SK-N-MC (cell line): Measurements from ENCODE around the gene SEL1L2.

Experiments
- DNase-seq: peaks from one replicate; pipeline ENCODE4 v3.0.0-alpha.2; 2011; ENCODE audit warnings: low read depth, low spot score
- H3K27ac ChIP-seq: fragments of 200-600 bp; sonication (generic); 2 replicates; pipeline ENCODE4 v1.5.1; 2016; ENCODE audit warnings: mixed run types
- H3K36me3 ChIP-seq: fragments of 200-600 bp; sonication (generic); 2 replicates; pipeline ENCODE4 v1.6.1; 2017; ENCODE audit warnings: antibody characterized with exemption, low read length, mixed read lengths; ENCODE audit not compliant: insufficient read depth
- H3K4me3 ChIP-seq: fragments of 200-600 bp; sonication (generic); 2 replicates; pipeline ENCODE4 v1.5.1; 2016
- H3K9ac ChIP-seq: fragments of 200-600 bp; sonication (generic); 2 replicates; pipeline ENCODE4 v1.8.0; 2017; ENCODE audit warnings: mixed run types, mixed read lengths; ENCODE audit not compliant: insufficient read length
- H3K9me3 ChIP-seq: fragments of 200-600 bp; sonication (generic); 2 replicates; pipeline ENCODE4 v1.6.1; 2017; ENCODE audit warnings: low read depth, mild to moderate bottlenecking, antibody characterized with exemption, low read length, moderate library complexity, mixed read lengths
- EZH2 ChIP-seq: fragments of 200-600 bp; sonication (generic); IDR thresholded peaks from one replicate; pipeline ENCODE4 v1.6.1; 2017; ENCODE audit warnings: antibody characterized with exemption
- FOXP2 ChIP-seq: optimal IDR thresholded peaks from 2 replicates; pipeline ENCODE3; 2011; ENCODE audit warnings: mild to moderate bottlenecking, moderate library complexity; ENCODE audit not compliant: insufficient read depth; ENCODE audit errors: extremely low read length, control extremely low read depth
- POLR2AphosphoS5 ChIP-seq: IDR thresholded peaks from 2 replicates; pipeline ENCODE4 v1.6.1; 2012; ENCODE audit warnings: mild to moderate bottlenecking, low read depth, low read length, borderline replicate concordance

The SEL1L2 gene

DNA sequence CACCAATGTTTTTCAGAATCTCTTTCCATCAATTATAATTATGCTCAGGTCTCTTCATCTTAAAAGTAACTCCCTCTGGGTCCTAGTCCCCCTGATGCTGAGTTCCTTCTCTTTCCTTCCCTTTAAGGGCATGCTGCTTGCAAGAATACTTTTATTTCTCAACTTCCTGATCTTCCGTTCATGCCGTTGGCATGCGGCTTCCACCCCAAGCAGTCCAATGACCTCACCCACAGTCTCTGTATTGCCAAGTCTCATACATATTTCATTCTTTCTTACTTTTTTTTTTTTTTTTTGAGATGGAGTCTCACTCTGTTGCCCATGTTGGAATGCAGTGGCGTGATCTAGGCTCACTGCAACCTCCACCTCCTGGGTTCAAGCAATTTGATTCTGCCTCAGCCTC lies 122.1 kb downstream of the SEL1L2 start:
- TF ChIP-seq FOXP2 (no peak), POLR2AphosphoS5 (no peak), EZH2 (no peak)
- no peaks in the 10 kb centered on the region for H3K9me3 ChIP-seq
- no peak for DNase-seq
- H3K4me3 ChIP-seq, result no peak overlapping the region
- no peak overlapping the region for H3K27ac ChIP-seq
- H3K36me3 ChIP-seq, result no peaks in the 10 kb centered on the region
- no peak overlapping the region for H3K9ac ChIP-seq

DNA sequence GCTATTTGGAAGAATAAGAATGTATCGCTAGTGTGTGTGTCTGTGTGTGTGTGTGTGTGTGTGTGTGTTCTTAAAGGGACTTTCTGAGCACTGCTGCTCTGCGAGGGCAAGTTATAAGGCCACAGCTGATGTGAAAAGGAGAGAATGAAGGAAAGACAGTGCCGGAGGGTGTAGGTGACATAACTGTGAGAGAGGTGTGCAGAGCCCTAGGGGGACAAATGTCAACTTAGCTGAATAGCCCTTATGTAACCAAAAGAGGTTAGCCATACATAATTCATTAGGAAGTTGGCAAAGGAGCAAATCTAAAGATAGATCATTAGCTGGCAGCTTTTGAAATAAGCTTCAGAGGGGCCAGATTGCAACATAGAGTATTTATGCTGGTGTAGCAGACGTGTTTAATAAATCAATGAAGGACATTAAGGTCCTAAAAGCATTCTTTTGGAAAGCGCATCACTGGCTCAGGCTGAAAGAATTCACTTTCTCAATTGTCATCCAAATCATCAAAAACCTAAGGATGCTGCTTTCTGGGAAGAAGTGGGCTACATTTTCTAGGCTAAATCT lies 124.5 kb downstream of the SEL1L2 start:
- Histone ChIP-seq H3K36me3 (no peaks in the 10 kb centered on the region), H3K9ac (no peak overlapping the region), H3K4me3 (0 out of 2 replicates have a peak overlapping the region, but pooled peaks have one; percentile 17), H3K27ac (no peak overlapping the region; the same call in 1 of the 2 replicates), H3K9me3 (no peaks in the 10 kb centered on the region)
- TF ChIP-seq POLR2AphosphoS5, result no peak
- TF ChIP-seq FOXP2, result no peak
- TF ChIP-seq EZH2, result no peak
- DNase-seq, result no peak

GRCh38 chr20:13865156-13865555 lies 125.3 kb downstream of the SEL1L2 start:
- TF ChIP-seq EZH2 (no peak), FOXP2 (no peak), POLR2AphosphoS5 (no peak)
- H3K9ac ChIP-seq, result no peak overlapping the region
- H3K9me3 ChIP-seq, result no peaks in the 10 kb centered on the region
- no peak overlapping the region for H3K4me3 ChIP-seq
- no peaks in the 10 kb centered on the region for H3K36me3 ChIP-seq
- DNase-seq, result no peak
- no peak overlapping the region for H3K27ac ChIP-seq

DNA sequence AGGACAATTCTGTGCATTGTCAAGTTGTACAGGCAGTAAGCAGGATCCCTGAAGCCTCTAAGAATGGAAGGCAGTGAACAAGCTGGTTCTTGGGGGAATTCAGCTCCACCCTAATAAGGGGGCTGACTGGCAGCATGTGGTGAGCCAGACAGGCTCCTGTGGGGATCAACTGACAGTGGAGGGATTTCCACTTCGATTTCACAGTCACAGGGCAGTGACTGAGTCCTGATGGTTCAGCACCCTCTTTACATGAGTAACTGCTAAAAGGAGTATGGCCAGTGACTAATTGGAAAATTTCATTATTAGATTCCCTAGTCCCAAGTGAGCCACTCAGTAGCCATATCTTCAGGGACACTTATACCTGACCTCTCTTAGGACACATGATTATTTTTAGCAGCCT lies 127.2 kb downstream of the SEL1L2 start:
- Histone ChIP-seq H3K27ac (no peak overlapping the region), H3K4me3 (no peak overlapping the region), H3K36me3 (no peaks in the 10 kb centered on the region), H3K9ac (no peak overlapping the region), H3K9me3 (no peaks in the 10 kb centered on the region)
- TF ChIP-seq POLR2AphosphoS5 (no peak), FOXP2 (no peak), EZH2 (no peak)
- no peak for DNase-seq

GRCh38 chr20:13862245-13862644 lies 128.2 kb downstream of the SEL1L2 start:
- no peaks in the 10 kb centered on the region for H3K9me3 ChIP-seq
- no peak for TF ChIP-seq EZH2
- no peak for TF ChIP-seq FOXP2
- no peak for TF ChIP-seq POLR2AphosphoS5
- no peak overlapping the region for H3K4me3 ChIP-seq
- no peaks in the 10 kb centered on the region for H3K36me3 ChIP-seq
- no peak overlapping the region for H3K9ac ChIP-seq
- no peak overlapping the region for H3K27ac ChIP-seq
- DNase-seq, result no peak

DNA sequence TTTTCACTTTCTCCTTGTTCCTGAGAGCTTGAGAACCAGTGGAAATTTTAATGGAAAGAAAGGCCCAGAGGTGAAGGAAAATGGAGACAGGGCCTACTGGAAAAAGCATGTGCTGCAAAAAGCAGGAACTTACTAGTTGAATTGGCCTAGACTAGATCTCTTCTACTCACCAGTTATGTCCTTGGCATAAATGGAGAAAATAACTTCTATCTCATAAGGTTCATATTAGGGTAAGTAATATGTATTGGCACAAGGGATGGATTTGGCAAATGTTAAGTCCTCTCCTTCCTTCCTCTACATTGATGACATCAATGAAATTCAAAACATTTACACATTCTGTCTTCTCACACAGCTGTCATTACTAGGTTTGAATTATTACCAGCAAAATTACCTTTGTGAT lies 131.5 kb downstream of the SEL1L2 start:
- Histone ChIP-seq H3K36me3 (no peaks in the 10 kb centered on the region), H3K4me3 (no peak overlapping the region), H3K9ac (no peak overlapping the region), H3K9me3 (no peaks in the 10 kb centered on the region), H3K27ac (no peak overlapping the region)
- TF ChIP-seq FOXP2, result no peak
- DNase-seq, result no peak

- Histone ChIP-seq H3K27ac (no peak overlapping the region), H3K9me3 (no peaks in the 10 kb centered on the region), H3K4me3 (no peak overlapping the region), H3K9ac (no peak overlapping the region), H3K36me3 (no peaks in the 10 kb centered on the region)
- TF ChIP-seq POLR2AphosphoS5 (no peak), FOXP2 (no peak), EZH2 (no peak)
- no peak for DNase-seq
These were observed 132.0 kb downstream of the SEL1L2 start for GRCh38 chr20:13858439-13858838.

DNA sequence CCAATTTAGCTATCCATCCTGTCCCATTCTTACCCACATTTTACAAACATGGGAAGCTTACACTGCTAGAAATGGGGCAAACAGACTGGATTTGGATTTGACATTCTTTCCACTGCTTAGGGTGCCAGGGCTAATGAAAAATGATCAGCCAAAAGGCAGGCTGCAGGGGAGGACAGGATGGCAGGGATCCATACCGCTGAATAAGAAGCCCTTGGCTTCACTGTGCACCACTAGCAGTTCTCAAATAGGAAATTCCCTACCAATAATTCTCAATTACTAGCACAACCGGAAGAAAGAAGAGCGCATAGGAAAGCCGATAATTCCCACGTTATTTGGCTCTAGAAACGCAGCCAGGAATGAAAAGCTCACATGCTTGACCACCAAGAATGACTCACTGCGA lies 132.5 kb downstream of the SEL1L2 start:
- no peaks in the 10 kb centered on the region for H3K36me3 ChIP-seq
- DNase-seq, result no peak
- TF ChIP-seq FOXP2 (no peak), POLR2AphosphoS5 (no peak), EZH2 (no peak)

DNA sequence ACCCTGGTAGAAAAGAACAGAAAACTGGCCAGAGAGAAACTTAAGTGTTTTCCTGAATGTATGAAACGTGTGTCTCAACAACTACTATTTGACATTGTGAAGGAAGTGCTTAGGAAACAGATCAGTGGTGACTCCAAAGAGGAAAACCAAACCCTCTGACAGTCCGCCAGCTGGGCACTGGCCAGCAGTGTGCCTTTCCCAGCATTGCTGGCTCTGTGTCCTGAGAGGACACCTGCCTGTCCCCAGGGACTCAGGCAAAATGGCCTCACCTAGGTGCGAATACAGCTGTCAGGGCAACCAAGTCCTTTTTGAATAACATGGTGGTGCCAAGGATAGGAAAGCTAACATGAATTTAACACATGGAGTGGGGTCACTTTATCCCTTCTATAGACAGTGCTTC lies 133.1 kb downstream of the SEL1L2 start:
- no peak for DNase-seq
- no peaks in the 10 kb centered on the region for H3K36me3 ChIP-seq
- H3K9ac ChIP-seq, result no peak overlapping the region
- no peak for TF ChIP-seq FOXP2
- TF ChIP-seq POLR2AphosphoS5, result no peak
- TF ChIP-seq EZH2, result no peak
- no peak overlapping the region for H3K27ac ChIP-seq
- no peaks in the 10 kb centered on the region for H3K9me3 ChIP-seq
- H3K4me3 ChIP-seq, result no peak overlapping the region

More for the DNA sequence above, 132.5 kb downstream of the SEL1L2 start:
- no peak overlapping the region for H3K4me3 ChIP-seq
- H3K27ac ChIP-seq, result no peak overlapping the region
- no peaks in the 10 kb centered on the region for H3K9me3 ChIP-seq
- H3K9ac ChIP-seq, result no peak overlapping the region
